ENCODE measurements around the gene CES1.

DNA sequence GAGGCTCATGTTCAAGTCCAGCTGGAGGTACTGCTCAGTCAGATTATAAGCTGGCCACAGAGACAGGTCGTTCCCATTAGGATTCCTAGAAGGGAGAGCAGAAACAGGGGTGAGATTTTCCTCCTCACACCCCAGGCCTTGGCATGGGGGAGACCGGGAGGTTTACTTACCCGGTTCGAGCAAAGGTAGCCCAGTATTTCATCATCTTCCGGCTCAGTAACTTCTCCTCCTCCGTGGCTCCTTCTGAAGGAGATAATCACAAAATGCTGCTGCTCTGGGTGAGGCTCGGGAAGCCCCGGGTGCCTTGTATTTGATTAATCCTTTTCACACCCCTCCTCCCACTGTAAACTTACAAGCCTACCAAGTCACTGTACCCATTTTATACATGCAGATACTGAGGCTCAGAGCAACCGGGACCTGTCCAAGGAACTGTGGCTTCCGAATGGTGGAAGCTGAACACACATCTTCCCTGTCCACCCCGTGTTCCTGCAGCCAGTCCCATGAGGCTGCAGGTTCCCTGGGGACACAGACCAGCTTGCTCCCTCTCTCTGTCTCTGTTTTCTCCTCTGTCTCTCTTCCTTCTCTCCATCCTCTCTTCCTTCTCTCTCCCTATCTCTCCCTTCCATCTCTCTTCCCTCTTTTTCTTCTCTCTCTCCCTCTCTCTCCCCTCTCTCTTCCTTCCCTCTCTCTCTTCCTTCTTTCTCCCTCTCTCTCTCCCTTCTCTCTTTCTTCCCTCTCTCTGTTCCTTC, 13.9 kb upstream of the CES1 start:
- TF ChIP-seq, protein P1, sequence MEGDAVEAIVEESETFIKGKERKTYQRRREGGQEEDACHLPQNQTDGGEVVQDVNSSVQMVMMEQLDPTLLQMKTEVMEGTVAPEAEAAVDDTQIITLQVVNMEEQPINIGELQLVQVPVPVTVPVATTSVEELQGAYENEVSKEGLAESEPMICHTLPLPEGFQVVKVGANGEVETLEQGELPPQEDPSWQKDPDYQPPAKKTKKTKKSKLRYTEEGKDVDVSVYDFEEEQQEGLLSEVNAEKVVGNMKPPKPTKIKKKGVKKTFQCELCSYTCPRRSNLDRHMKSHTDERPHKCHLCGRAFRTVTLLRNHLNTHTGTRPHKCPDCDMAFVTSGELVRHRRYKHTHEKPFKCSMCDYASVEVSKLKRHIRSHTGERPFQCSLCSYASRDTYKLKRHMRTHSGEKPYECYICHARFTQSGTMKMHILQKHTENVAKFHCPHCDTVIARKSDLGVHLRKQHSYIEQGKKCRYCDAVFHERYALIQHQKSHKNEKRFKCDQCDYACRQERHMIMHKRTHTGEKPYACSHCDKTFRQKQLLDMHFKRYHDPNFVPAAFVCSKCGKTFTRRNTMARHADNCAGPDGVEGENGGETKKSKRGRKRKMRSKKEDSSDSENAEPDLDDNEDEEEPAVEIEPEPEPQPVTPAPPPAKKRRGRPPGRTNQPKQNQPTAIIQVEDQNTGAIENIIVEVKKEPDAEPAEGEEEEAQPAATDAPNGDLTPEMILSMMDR (IDR thresholded peaks at IDR 0.05), result no peak
- no peak for TF ChIP-seq POLR2A (IDR thresholded peaks at IDR 0.05)
